ENCODE results near the gene RAD51B.

Gene RAD51B

GRCh38 chr14:68177728-68178127 lies 358.1 kb downstream of the RAD51B start:
- no peak overlapping the region for H3K27ac ChIP-seq (ENCODE audit: extremely low read depth, low read depth, low read length)
- TF ChIP-seq ZNF2 (tag by site-specific recombination; IDR thresholded peaks at IDR 0.05), result no peak
- TF ChIP-seq ZNF19 (tag by site-specific recombination; IDR thresholded peaks at IDR 0.05; ENCODE audit: low read depth), result no peak
- no peak for TF ChIP-seq OVOL3 (tag by site-specific recombination; IDR thresholded peaks at IDR 0.05)
- no peak for TF ChIP-seq KLF10 (tag by site-specific recombination; IDR thresholded peaks at IDR 0.05)
- TF ChIP-seq ZNF148 (tag by site-specific recombination; IDR thresholded peaks at IDR 0.05; ENCODE audit: borderline replicate concordance), result no peak
- TF ChIP-seq ZNF629 (tag by site-specific recombination; IDR thresholded peaks at IDR 0.05), result no peak
- no peak for TF ChIP-seq ZBTB49 (tag by site-specific recombination; IDR thresholded peaks at IDR 0.05; ENCODE audit: low read depth)
- TF ChIP-seq ZNF18 (tag by site-specific recombination; IDR thresholded peaks at IDR 0.05), result no peak
- no peak for TF ChIP-seq ZBTB20 (tag by site-specific recombination; IDR thresholded peaks at IDR 0.05)
- TF ChIP-seq ZNF660 (tag by site-specific recombination; IDR thresholded peaks at IDR 0.05), result no peak
- no peak for TF ChIP-seq ZNF157 (tag by site-specific recombination; IDR thresholded peaks at IDR 0.05)
- TF ChIP-seq ZNF24 (tag by site-specific recombination; IDR thresholded peaks at IDR 0.05), result no peak
- TF ChIP-seq ZNF747 (tag by site-specific recombination; IDR thresholded peaks at IDR 0.05), result no peak
- no peak for TF ChIP-seq ZNF155 (tag by site-specific recombination; IDR thresholded peaks at IDR 0.05)
- TF ChIP-seq GLIS2 (tag by site-specific recombination; IDR thresholded peaks at IDR 0.05), result no peak
- no peak for TF ChIP-seq ZNF202 (tag by site-specific recombination; IDR thresholded peaks at IDR 0.05; ENCODE audit: borderline replicate concordance)
- no peak for TF ChIP-seq ZNF138 (tag by site-specific recombination; IDR thresholded peaks at IDR 0.05; ENCODE audit: borderline replicate concordance)
- CTCF ChIA-PET, result no interaction called here

GRCh38 chr14:68178282-68178681 lies 358.7 kb downstream of the RAD51B start:
- H3K4me1 ChIP-seq (ENCODE audit: control insufficient read depth, insufficient read depth, low read length), result peaks cover 10% of the 10 kb centered on the region
- ChIA-PET POLR2A (no interaction called here), CTCF (interaction anchor here (0.5 kb wide), 1 partner anchor 234 kb away, joined by 3 read pairs; no protein-coding TSS in a partner anchor)
- no peak overlapping the region for H3K4me3 ChIP-seq (ENCODE audit: low read depth, low read length)
- no peak overlapping the region for H3K27ac ChIP-seq (ENCODE audit: extremely low read depth, low read depth, low read length)
- H3K9me3 ChIP-seq (ENCODE audit: control insufficient read depth, insufficient read depth, low read depth, low read length), result no peaks in the 10 kb centered on the region
- H3K36me3 ChIP-seq (ENCODE audit: control insufficient read depth in 2 of 2, insufficient read depth in 1 of 2, low read length in 2 of 2), result no peaks in the 10 kb centered on the region
- TF ChIP-seq GLI4 (tag by site-specific recombination; IDR thresholded peaks at IDR 0.05), result no peak
- TF ChIP-seq ZNF121 (tag by site-specific recombination; IDR thresholded peaks at IDR 0.05), result no peak
- TF ChIP-seq ZNF664 (tag by site-specific recombination; IDR thresholded peaks at IDR 0.05), result no peak
- no peak for TF ChIP-seq ZNF341 (tag by site-specific recombination; IDR thresholded peaks at IDR 0.05; ENCODE audit: low read depth)
- no peak for TF ChIP-seq RBAK (tag by site-specific recombination; IDR thresholded peaks at IDR 0.05)
- TF ChIP-seq ZNF623 (tag by site-specific recombination; IDR thresholded peaks at IDR 0.05), result no peak
- TF ChIP-seq ZNF48 (tag by site-specific recombination; IDR thresholded peaks at IDR 0.05), result no peak
- TF ChIP-seq ZNF404 (tag by site-specific recombination; IDR thresholded peaks at IDR 0.05), result no peak
- no peak for TF ChIP-seq ZNF513 (tag by site-specific recombination; IDR thresholded peaks at IDR 0.05)
- TF ChIP-seq ZNF138 (tag by site-specific recombination; IDR thresholded peaks at IDR 0.05; ENCODE audit: borderline replicate concordance), result no peak
- TF ChIP-seq SP3 (tag by site-specific recombination; IDR thresholded peaks at IDR 0.05), result no peak

More at GRCh38 chr14:68177728-68178127, 358.1 kb downstream of the RAD51B start:
- Histone ChIP-seq H3K4me1 (ENCODE audit: control insufficient read depth, insufficient read depth, low read length) (peaks cover 10% of the 10 kb centered on the region), H3K9me3 (ENCODE audit: control insufficient read depth, insufficient read depth, low read depth, low read length) (no peaks in the 10 kb centered on the region), H3K36me3 (ENCODE audit: control insufficient read depth in 2 of 2, insufficient read depth in 1 of 2, low read length in 2 of 2) (no peaks in the 10 kb centered on the region), H3K4me3 (ENCODE audit: low read depth, low read length) (no peak overlapping the region)
- POLR2A ChIA-PET, result no interaction called here

Measured in HEK293 (cell line).